HCT116 (cell line): ENCODE data around the gene ADGRB2. TPM values are rescaled to one million over a fixed set of nuclear protein-coding genes. Genes with fewer than 3 reads are reported as not detected.
"Not testable (repeated sequence)": the region's sequence is repeated elsewhere in the genome, so short reads cannot be mapped to it uniquely, and the experiment has no call there.

Source experiments
- ATAC-seq: fragments of 200-7000 bp; cut with Tn5 transposase; 2 replicates; pipeline ENCODE4 v1.9.1; 2020; ENCODE audit warnings: mild to moderate bottlenecking, moderate library complexity
- BruUV-seq: library from RNA; stranded (reverse); fragments of 400-500 nt; replicated peaks from 2 replicates; lab custom pipeline; 2021; lab: Mats Ljungman, UMichigan
- CTCF ChIA-PET: fragments of 300-600 bp; sonication (Branson Sonifier 250); formaldehyde crosslinking; loops from one replicate; lab custom pipeline; 2021; ENCODE audit warnings: antibody characterized with exemption; lab: Charles Lee
- POLR2A ChIA-PET: fragments of 300-600, 350-600 bp; sonication (Branson Sonifier 250); formaldehyde crosslinking; loops from one replicate; lab custom pipeline; 2021; ENCODE audit warnings: antibody characterized with exemption; lab: Charles Lee
- RAD21 ChIA-PET, 2 experiments: fragments of 300-600 bp; sonication (Branson Sonifier 250); formaldehyde crosslinking; loops; one replicate each; lab custom pipeline; 2023; ENCODE audit warnings: low total read pairs in 2 of 2; ENCODE audit not compliant: uncharacterized antibody in 2 of 2, unreplicated experiment in 2 of 2, low non-redundant PET in 1 of 2; lab: Charles Lee
- DNase-seq: peaks from one replicate; pipeline ENCODE4 v3.0.0-alpha.2; 2010; ENCODE audit warnings: low read depth, low spot score
- H2AFZ ChIP-seq: fragments of 200-600 bp; shearing (Covaris generic), sonication (generic); 2 replicates; pipeline ENCODE4 v1.6.1; 2017; ENCODE audit warnings: low read depth, mixed run types, mixed read lengths, antibody characterized with exemption, low read length; ENCODE audit not compliant: poor library complexity, severe bottlenecking
- H3K27ac ChIP-seq: 2 replicates; pipeline ENCODE4 v1.5.1; 2012; ENCODE audit warnings: low read depth, low read length
- H3K27me3 ChIP-seq: fragments of 200-600 bp; sonication (generic); 2 replicates; pipeline ENCODE4 v1.6.1; 2016; ENCODE audit warnings: mixed run types, low read length, mixed read lengths; ENCODE audit not compliant: insufficient read depth
- H3K36me3 ChIP-seq, 2 experiments: fragments of 200-500 bp in 1 of 2; fragments of 200-600 bp in 1 of 2; sonication (Bioruptor generic) in 1 of 2; sonication (generic) in 1 of 2; 2 replicates each; pipeline versions ENCODE4 v1.5.1 to v1.6.1; 2014 to 2016; ENCODE audit warnings: low read length in 2 of 2, inconsistent platforms in 1 of 2, mixed read lengths in 1 of 2, mixed run types in 1 of 2; ENCODE audit not compliant: insufficient read depth in 2 of 2, control insufficient read depth in 1 of 2
- H3K4me1 ChIP-seq, 2 experiments: fragments of 200-600 bp in 1 of 2; sonication (generic) in 1 of 2; 2 replicates each; pipeline versions ENCODE4 v1.5.1 to v1.6.1; 2012 to 2017; ENCODE audit warnings: low read length in 2 of 2, inconsistent platforms in 1 of 2, mild to moderate bottlenecking in 1 of 2, mixed read lengths in 1 of 2, mixed run types in 1 of 2, moderate library complexity in 1 of 2; ENCODE audit not compliant: insufficient read depth in 2 of 2, control insufficient read depth in 1 of 2
- H3K4me2 ChIP-seq: fragments of 200-600 bp; sonication (generic); 2 replicates; pipeline ENCODE4 v1.6.1; 2017; ENCODE audit warnings: mixed run types, low read length, mixed read lengths
- H3K4me3 ChIP-seq, 2 experiments: fragments of 200-600 bp in 1 of 2; sonication (generic) in 1 of 2; replicated peaks in 1 of 2; 2 replicates each; pipeline ENCODE4 v1.5.1; 2011 to 2016; ENCODE audit warnings: low read length in 2 of 2, control low read depth in 1 of 2, low read depth in 1 of 2, mild to moderate bottlenecking in 1 of 2, mixed read lengths in 1 of 2, mixed run types in 1 of 2
- H3K79me2 ChIP-seq: fragments of 200-600 bp; sonication (generic); 2 replicates; pipeline ENCODE4 v1.6.1; 2017; ENCODE audit warnings: mild to moderate bottlenecking, mixed run types, low read length, moderate library complexity, mixed read lengths; ENCODE audit not compliant: insufficient read depth
- H3K9ac ChIP-seq: fragments of 200-600 bp; sonication (generic); 2 replicates; pipeline ENCODE4 v1.6.1; 2016; ENCODE audit warnings: low read length, mixed read lengths
- H3K9me2 ChIP-seq: fragments of 200-600 bp; sonication (generic), shearing (Covaris generic); 2 replicates; pipeline ENCODE4 v1.6.1; 2017; ENCODE audit warnings: mixed run types, mild to moderate bottlenecking, moderate library complexity; ENCODE audit not compliant: insufficient read depth
- H3K9me3 ChIP-seq, 2 experiments: fragments of 200-500 bp in 1 of 2; fragments of 200-600 bp in 1 of 2; sonication (Bioruptor generic) in 1 of 2; sonication (generic) in 1 of 2; 2 replicates each; pipeline ENCODE4 v1.6.1; 2014 to 2017; ENCODE audit warnings: low read length in 2 of 2, mixed read lengths in 2 of 2, inconsistent platforms in 1 of 2, low read depth in 1 of 2, mild to moderate bottlenecking in 1 of 2, mixed run types in 1 of 2, moderate library complexity in 1 of 2; ENCODE audit not compliant: control insufficient read depth in 1 of 2, insufficient read depth in 1 of 2
- H4K20me1 ChIP-seq: fragments of 200-600 bp; sonication (generic), shearing (Covaris generic); 2 replicates; pipeline ENCODE4 v1.6.1; 2017; ENCODE audit warnings: mixed run types, mild to moderate bottlenecking, moderate library complexity; ENCODE audit not compliant: insufficient read depth
- CEBPB ChIP-seq: IDR thresholded peaks from 2 replicates; pipeline ENCODE4 v1.6.1; 2012; ENCODE audit warnings: low read depth
- CTCF ChIP-seq, 3 experiments: fragments of 200-600 bp in 1 of 3; sonication (generic) in 1 of 3; IDR thresholded peaks in 2 of 3; conservative IDR thresholded peaks in 1 of 3; 2 replicates each; pipeline ENCODE4 v1.5.1; 2012 to 2017; ENCODE audit warnings: low read depth in 2 of 3, low read length in 2 of 3, antibody characterized with exemption in 1 of 3, borderline replicate concordance in 1 of 3, control low read depth in 1 of 3, mild to moderate bottlenecking in 1 of 3, mixed read lengths in 1 of 3, mixed run types in 1 of 3, moderate library complexity in 1 of 3; ENCODE audit not compliant: insufficient read depth in 1 of 3
- EGR1 ChIP-seq: IDR thresholded peaks from 2 replicates; pipeline ENCODE4 v1.6.1; 2012; ENCODE audit warnings: low read depth
- EZH2 ChIP-seq: fragments of 200-600 bp; sonication (generic); IDR thresholded peaks from 2 replicates; pipeline ENCODE4 v1.6.1; 2017; ENCODE audit warnings: antibody characterized with exemption, mixed run types
- EZH2phosphoT487 ChIP-seq: fragments of 200-600 bp; IDR thresholded peaks from 2 replicates; pipeline ENCODE4 v1.6.1; 2018; ENCODE audit warnings: antibody characterized with exemption, borderline replicate concordance
- FOSL1 ChIP-seq: IDR thresholded peaks from 2 replicates; pipeline ENCODE4 v1.6.1; 2012; ENCODE audit warnings: low read depth
- MAX ChIP-seq: IDR thresholded peaks from 2 replicates; pipeline ENCODE4 v1.6.1; 2012
- POLR2AphosphoS5 ChIP-seq: IDR thresholded peaks from 2 replicates; pipeline ENCODE4 v1.6.1; 2011; ENCODE audit warnings: mild to moderate bottlenecking, low read depth, low read length, moderate library complexity
- RAD21 ChIP-seq: IDR thresholded peaks from 2 replicates; pipeline ENCODE4 v1.6.1; 2012; ENCODE audit warnings: low read depth, mild to moderate bottlenecking
- SIN3A ChIP-seq: IDR thresholded peaks from 2 replicates; pipeline ENCODE4 v1.6.1; 2012; ENCODE audit warnings: low read depth
- ZFX ChIP-seq: fragments of 450-650 bp; IDR thresholded peaks from 2 replicates; pipeline ENCODE4 v1.6.1; 2017
- intact Hi-C: fragments of 100-400 bp; cut with micrococcal nuclease; formaldehyde crosslinking; loops from 2 replicates; pipeline ENCODE4 v1.10.0; 2022
- total RNA-seq: library from RNA; stranded (reverse); gene quantifications from one replicate; pipeline ENCODE4 v1.2.1, GENCODE V29; 2021; ENCODE audit not compliant: unreplicated experiment

The ADGRB2 gene
- total RNA-seq, 1 experiment from 2014 or later: 10.1 TPM

GRCh38 chr1:31708324-31708723 lies 55.8 kb downstream of the ADGRB2 start:
- Histone ChIP-seq H4K20me1 (no peaks in the 10 kb centered on the region), H3K27me3 (no peaks in the 10 kb centered on the region), H3K79me2 (no peaks in the 10 kb centered on the region), H3K27ac (no peak overlapping the region), H3K9me2 (no peaks in the 10 kb centered on the region), H3K4me1 (peaks cover 20 to 49% of the 10 kb centered on the region in 2 experiments), H3K36me3 (no peaks in the 10 kb centered on the region), H3K4me2 (peak overlapping the region; percentile 55), H3K4me3 (no peak overlapping the region), H2AFZ (no peak overlapping the region), H3K9ac (no peak overlapping the region), H3K9me3 (no peaks in the 10 kb centered on the region)
- DNase-seq: no peak
- RAD21 ChIA-PET: interaction anchor here in 1 of 2 experiments (0.7 kb wide), 1 partner anchor 81 kb away, joined by 3 read pairs; no protein-coding TSS in a partner anchor
- no peak for ATAC-seq
- intact Hi-C loops: no loop called here
- CTCF ChIA-PET: interaction anchor here (0.7 to 2.1 kb wide), 6 partner anchors 8 to 81 kb away, joined by 3 to 8 read pairs (median 4); no protein-coding TSS in a partner anchor
- POLR2A ChIA-PET: no interaction called here
- no peak for TF ChIP-seq EZH2
- TF ChIP-seq MAX: no peak
- no peak for TF ChIP-seq POLR2AphosphoS5
- no peak for TF ChIP-seq ZFX
- TF ChIP-seq EZH2phosphoT487: no peak
- TF ChIP-seq SIN3A: no peak
- TF ChIP-seq EGR1: no peak
- no peak for TF ChIP-seq RAD21
- no TSS peak for BruUV-seq

GRCh38 chr1:31707711-31708110 lies 56.4 kb downstream of the ADGRB2 start:
- ChIA-PET POLR2A (interaction anchor here (1.2 kb wide), 1 partner anchor 11 kb away, joined by 3 read pairs; no protein-coding TSS in a partner anchor), CTCF (interaction anchor here (0.7 to 2.1 kb wide), 6 partner anchors 8 to 81 kb away, joined by 3 to 8 read pairs (median 3); no protein-coding TSS in a partner anchor), RAD21 (interaction anchor here in 1 of 2 experiments (0.7 kb wide), 1 partner anchor 82 kb away, joined by 3 read pairs; no protein-coding TSS in a partner anchor)
- Histone ChIP-seq H3K36me3 (no peaks in the 10 kb centered on the region), H3K9me3 (no peaks in the 10 kb centered on the region), H3K27ac (no peak overlapping the region), H4K20me1 (no peaks in the 10 kb centered on the region), H3K27me3 (no peaks in the 10 kb centered on the region), H3K79me2 (no peaks in the 10 kb centered on the region), H2AFZ (peak overlapping the region; percentile 16), H3K9ac (no peak overlapping the region), H3K4me3 (no peak overlapping the region), H3K4me1 (peaks cover 14 to 43% of the 10 kb centered on the region in 2 experiments), H3K4me2 (peak overlapping the region; percentile 55), H3K9me2 (no peaks in the 10 kb centered on the region)
- intact Hi-C loops: no loop called here
- no peak for DNase-seq
- no TSS peak for BruUV-seq
- no peak for ATAC-seq
- TF ChIP-seq CEBPB (no peak), CTCF (IDR thresholded peaks at IDR 0.05 in 2 of 3, conservative IDR thresholded peaks at IDR 0.05 in 1 of 3; ENCODE audit: borderline replicate concordance in 1 of 3, insufficient read depth in 1 of 3, low read depth in 2 of 3, low read length in 2 of 3) (peak; percentile 30 to 37 (median 31); a peak in 5 of 6 replicates), SIN3A (no peak), RAD21 (peak; percentile 59), FOSL1 (no peak)

- H3K36me3 ChIP-seq, H4K20me1 ChIP-seq, H3K9ac ChIP-seq, H3K4me3 ChIP-seq, DNase-seq, H3K9me3 ChIP-seq, H3K27me3 ChIP-seq, H3K9me2 ChIP-seq, RAD21 ChIA-PET, H2AFZ ChIP-seq, H3K27ac ChIP-seq, intact Hi-C loops, H3K79me2 ChIP-seq, BruUV-seq, ATAC-seq: not testable (repeated sequence)
- POLR2A ChIA-PET: interaction anchor here (1.2 kb wide), 1 partner anchor 10 kb away, joined by 3 read pairs; no protein-coding TSS in a partner anchor
- Histone ChIP-seq H3K4me1 (peaks cover 8 to 37% of the 10 kb centered on the region in 2 experiments), H3K4me2 (peak overlapping the region; percentile 55)
- CTCF ChIA-PET: interaction anchor here (0.9 to 1.4 kb wide), 4 partner anchors 9 to 43 kb away, joined by 3 to 5 read pairs (median 3); no protein-coding TSS in a partner anchor
These were observed 57.0 kb downstream of the ADGRB2 start for GRCh38 chr1:31707059-31707600.
